ENCODE measurements around the gene GLYATL2. TPM values are rescaled to one million over a fixed set of nuclear protein-coding genes. Genes with fewer than 3 reads are reported as not detected.

The GLYATL2 gene
- not detected for total RNA-seq
- not detected for polyA plus RNA-seq

GRCh38 chr11:58844361-58845005 is at the start of gene GLYATL2:
GLYATL2 (minus strand) TSS chr11:58844704; CDS start chr11:58839612, 5,092 bp downstream.
- Histone ChIP-seq H3K9me3 (no peaks in the 10 kb centered on the region), H3K27me3 (no peaks in the 10 kb centered on the region), H3K4me1 (peaks cover 3 to 7% (median 4%) of the 10 kb centered on the region in 3 donors), H3K27ac (peak within 1 kb of the TSS in 1 of 4 donors; percentile 3), H3K4me3 (no peak within 1 kb of the TSS), H3K36me3 (no peaks in the 10 kb centered on the region)
- FAIRE-seq (no peak), DNase-seq (no peak), ATAC-seq (peak in 2 of 4 donors; percentile 40 to 83)
- intact Hi-C loops (cut with DNase I): no loop called here
- 31% methylated on average over 3 of the region's 3 CpGs for WGBS, 2 donors
- TF ChIP-seq, protein P1, sequence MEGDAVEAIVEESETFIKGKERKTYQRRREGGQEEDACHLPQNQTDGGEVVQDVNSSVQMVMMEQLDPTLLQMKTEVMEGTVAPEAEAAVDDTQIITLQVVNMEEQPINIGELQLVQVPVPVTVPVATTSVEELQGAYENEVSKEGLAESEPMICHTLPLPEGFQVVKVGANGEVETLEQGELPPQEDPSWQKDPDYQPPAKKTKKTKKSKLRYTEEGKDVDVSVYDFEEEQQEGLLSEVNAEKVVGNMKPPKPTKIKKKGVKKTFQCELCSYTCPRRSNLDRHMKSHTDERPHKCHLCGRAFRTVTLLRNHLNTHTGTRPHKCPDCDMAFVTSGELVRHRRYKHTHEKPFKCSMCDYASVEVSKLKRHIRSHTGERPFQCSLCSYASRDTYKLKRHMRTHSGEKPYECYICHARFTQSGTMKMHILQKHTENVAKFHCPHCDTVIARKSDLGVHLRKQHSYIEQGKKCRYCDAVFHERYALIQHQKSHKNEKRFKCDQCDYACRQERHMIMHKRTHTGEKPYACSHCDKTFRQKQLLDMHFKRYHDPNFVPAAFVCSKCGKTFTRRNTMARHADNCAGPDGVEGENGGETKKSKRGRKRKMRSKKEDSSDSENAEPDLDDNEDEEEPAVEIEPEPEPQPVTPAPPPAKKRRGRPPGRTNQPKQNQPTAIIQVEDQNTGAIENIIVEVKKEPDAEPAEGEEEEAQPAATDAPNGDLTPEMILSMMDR (IDR thresholded peaks at IDR 0.05): no peak

GRCh38 chr11:58893899-58894298 is 49.4 kb upstream of the GLYATL2 start:
- WGBS, 2 donors: 64% methylated on average over 2 of the region's 2 CpGs
- intact Hi-C loops (cut with DNase I): no loop called here
- peaks cover 0 to 3% (median 0%) of the 10 kb centered on the region in 4 donors for H3K27me3 ChIP-seq
- TF ChIP-seq, protein P1 (IDR thresholded peaks at IDR 0.05): no peak
- no peak overlapping the region for H3K4me3 ChIP-seq
- no peak for ATAC-seq
- no peaks in the 10 kb centered on the region for H3K4me1 ChIP-seq
- DNase-seq: no peak
- no peak overlapping the region for H3K27ac ChIP-seq
- no peaks in the 10 kb centered on the region for H3K9me3 ChIP-seq
- FAIRE-seq: no peak
- H3K36me3 ChIP-seq: no peaks in the 10 kb centered on the region

DNA sequence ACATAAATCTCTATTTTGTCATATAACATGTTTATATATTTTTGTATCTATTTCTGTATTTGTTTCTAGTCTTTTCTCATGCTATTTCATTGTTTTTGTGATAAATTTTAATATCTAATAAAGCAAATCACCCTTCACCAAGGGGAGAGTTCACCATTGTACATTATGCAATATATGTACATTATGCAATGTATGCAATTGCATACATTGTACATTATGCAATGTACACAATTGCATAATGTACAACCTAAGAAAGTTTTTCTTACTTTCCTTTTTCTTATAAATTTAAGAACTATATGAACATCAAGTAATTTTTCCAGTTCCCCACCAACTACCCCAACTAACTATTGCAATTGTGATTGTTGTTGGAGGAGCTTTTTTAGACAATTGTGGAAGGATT is 44.1 kb upstream of the GLYATL2 start:
- FAIRE-seq (peak; percentile 23), DNase-seq (no peak), ATAC-seq (no peak)
- Histone ChIP-seq H3K27me3 (no peaks in the 10 kb centered on the region), H3K36me3 (no peaks in the 10 kb centered on the region), H3K9me3 (no peaks in the 10 kb centered on the region), H3K4me1 (no peaks in the 10 kb centered on the region), H3K27ac (no peak overlapping the region), H3K4me3 (no peak overlapping the region)
- TF ChIP-seq, protein P1 (IDR thresholded peaks at IDR 0.05): no peak
- intact Hi-C loops (cut with DNase I): no loop called here

- TF ChIP-seq, protein P1 (IDR thresholded peaks at IDR 0.05): no peak
- no peak overlapping the region for H3K4me3 ChIP-seq
- no peaks in the 10 kb centered on the region for H3K9me3 ChIP-seq
- H3K27ac ChIP-seq: no peak overlapping the region
- no peak for DNase-seq
- 68 to 85% methylated on average over 1 of the region's 1 CpG for WGBS, 2 donors
- ATAC-seq: no peak
- no peaks in the 10 kb centered on the region for H3K27me3 ChIP-seq
- intact Hi-C loops (cut with DNase I): no loop called here
- H3K36me3 ChIP-seq: no peaks in the 10 kb centered on the region
- H3K4me1 ChIP-seq: no peaks in the 10 kb centered on the region
- FAIRE-seq: no peak
Measured at GRCh38 chr11:58887452-58887851, 42.9 kb upstream of the GLYATL2 start.

DNA sequence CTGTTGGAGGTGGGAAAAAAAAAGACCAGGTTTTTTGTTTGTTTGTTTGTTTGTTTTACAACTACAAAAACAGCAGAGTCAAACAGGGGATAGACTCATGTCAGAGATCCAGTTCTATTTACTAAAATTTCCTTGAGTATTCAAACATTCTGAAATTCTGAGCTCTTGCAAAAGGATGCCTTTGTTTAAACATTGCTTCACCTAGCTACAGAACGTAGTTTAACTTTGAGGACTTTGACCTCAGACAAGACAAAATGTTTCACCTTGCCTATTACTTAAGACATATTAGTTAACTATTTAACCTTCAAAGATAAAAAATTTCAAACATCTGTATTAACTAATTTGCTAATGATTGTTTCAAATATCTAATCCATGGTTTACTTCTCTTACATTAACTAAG is 36.1 kb upstream of the GLYATL2 start:
- intact Hi-C loops (cut with DNase I): no loop called here
- TF ChIP-seq, protein P1 (IDR thresholded peaks at IDR 0.05): no peak
- H3K4me3 ChIP-seq: no peak overlapping the region
- no peaks in the 10 kb centered on the region for H3K4me1 ChIP-seq
- H3K36me3 ChIP-seq: no peaks in the 10 kb centered on the region
- DNase-seq (no peak), ATAC-seq (no peak), FAIRE-seq (no peak)
- H3K9me3 ChIP-seq: no peaks in the 10 kb centered on the region
- H3K27ac ChIP-seq: no peak overlapping the region
- H3K27me3 ChIP-seq: no peaks in the 10 kb centered on the region
- WGBS, 2 donors: 11 to 15% methylated on average over 1 of the region's 1 CpG

Data from pancreas (tissue), 10 donors.